Panc1 (cell line): Measurements from ENCODE around the gene ZNF512.

ENCODE experiments used
- POLR2AphosphoS5 ChIP-seq: IDR thresholded peaks from 2 replicates; pipeline ENCODE4 v1.6.1; 2012; ENCODE audit warnings: mild to moderate bottlenecking, low read depth, low read length, moderate library complexity
- SIN3A ChIP-seq: IDR thresholded peaks from 2 replicates; pipeline ENCODE4 v1.6.1; 2012; ENCODE audit warnings: low read depth, mild to moderate bottlenecking, low read length, moderate library complexity, borderline replicate concordance; ENCODE audit not compliant: insufficient read depth
- TF ChIP-seq, protein P1 (sequence below): fragments of 450-650 bp; IDR thresholded peaks from 2 replicates; pipeline ENCODE4 v1.5.1; 2017; ENCODE audit warnings: mild to moderate bottlenecking

DNA sequence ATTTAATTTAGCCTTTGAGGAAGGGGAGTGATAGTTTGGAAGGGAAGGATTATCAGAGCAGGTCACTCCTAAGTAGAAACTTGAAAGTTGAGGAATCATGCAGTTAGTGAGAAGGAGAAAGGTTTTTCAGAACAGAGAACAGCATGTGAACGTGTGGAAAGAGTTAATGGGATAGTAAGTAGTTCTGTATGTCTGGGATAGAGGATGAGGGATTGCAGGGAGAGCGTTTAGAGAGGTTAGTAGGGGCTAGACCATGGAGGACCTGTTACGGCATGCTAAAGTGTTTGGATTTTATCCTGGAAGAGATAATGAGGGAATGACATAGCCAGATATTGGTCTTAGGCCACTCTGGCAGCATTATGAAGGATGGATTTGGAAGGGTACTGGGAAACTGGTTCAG, 1.8 kb downstream of the ZNF512 start:
- TF ChIP-seq POLR2AphosphoS5 (no peak), SIN3A (no peak)
- TF ChIP-seq, protein P1, sequence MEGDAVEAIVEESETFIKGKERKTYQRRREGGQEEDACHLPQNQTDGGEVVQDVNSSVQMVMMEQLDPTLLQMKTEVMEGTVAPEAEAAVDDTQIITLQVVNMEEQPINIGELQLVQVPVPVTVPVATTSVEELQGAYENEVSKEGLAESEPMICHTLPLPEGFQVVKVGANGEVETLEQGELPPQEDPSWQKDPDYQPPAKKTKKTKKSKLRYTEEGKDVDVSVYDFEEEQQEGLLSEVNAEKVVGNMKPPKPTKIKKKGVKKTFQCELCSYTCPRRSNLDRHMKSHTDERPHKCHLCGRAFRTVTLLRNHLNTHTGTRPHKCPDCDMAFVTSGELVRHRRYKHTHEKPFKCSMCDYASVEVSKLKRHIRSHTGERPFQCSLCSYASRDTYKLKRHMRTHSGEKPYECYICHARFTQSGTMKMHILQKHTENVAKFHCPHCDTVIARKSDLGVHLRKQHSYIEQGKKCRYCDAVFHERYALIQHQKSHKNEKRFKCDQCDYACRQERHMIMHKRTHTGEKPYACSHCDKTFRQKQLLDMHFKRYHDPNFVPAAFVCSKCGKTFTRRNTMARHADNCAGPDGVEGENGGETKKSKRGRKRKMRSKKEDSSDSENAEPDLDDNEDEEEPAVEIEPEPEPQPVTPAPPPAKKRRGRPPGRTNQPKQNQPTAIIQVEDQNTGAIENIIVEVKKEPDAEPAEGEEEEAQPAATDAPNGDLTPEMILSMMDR, result no peak
